GM19463 (cell line): ENCODE results near the gene ARHGEF16.
A peak's percentile ranks its signal among the peaks of the same experiment; 100 is the strongest.

ENCODE experiments used
- ATAC-seq: cut with Tn5 transposase; IDR thresholded peaks from one replicate; pipeline ENCODE4 v1.9.1; 2021; ENCODE audit warnings: mild to moderate bottlenecking, moderate library complexity; ENCODE audit not compliant: unreplicated experiment

The ARHGEF16 gene

DNA sequence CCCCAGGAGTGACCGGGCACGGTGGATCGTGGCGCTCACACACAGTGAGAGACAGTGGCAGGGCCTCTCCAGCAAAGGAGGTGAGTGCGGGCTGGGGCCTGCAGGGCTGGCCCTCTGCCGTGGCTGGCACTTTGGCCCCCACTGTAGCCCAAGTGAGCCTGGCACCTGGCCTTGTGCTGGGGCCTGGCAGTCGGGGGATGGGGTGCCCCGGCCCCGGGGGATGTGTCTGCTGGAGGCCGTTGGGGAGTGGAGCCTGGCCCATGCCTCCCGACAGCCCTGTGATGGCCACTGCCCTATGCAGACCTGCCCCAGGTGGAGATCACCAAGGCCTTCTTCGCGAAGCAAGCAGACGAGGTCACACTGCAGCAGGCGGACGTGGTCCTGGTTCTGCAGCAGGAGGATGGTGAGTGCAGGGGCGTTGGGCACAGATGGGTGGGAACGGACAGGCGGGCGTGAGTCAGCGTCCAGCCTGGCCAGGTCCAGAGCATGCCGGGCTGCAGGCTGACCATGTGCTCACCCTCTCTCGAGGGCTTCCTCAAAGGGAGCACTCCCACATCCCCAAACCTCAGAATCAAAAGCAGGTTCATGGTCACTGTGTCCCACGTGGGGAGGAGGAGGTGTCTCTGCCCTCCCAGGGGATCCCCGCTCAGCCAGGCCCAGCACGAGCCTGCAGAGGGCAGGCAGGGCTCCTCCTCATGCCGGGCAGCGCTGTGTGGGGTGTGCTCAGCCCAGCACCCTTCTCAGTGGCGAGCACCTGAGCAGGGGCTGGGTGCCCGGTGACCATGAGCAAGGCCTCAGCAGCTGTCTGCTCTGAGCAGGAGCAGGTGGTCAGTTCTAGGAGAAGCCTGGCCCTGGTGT lies 25.3 kb downstream of the ARHGEF16 start:
- no peak for ATAC-seq

DNA sequence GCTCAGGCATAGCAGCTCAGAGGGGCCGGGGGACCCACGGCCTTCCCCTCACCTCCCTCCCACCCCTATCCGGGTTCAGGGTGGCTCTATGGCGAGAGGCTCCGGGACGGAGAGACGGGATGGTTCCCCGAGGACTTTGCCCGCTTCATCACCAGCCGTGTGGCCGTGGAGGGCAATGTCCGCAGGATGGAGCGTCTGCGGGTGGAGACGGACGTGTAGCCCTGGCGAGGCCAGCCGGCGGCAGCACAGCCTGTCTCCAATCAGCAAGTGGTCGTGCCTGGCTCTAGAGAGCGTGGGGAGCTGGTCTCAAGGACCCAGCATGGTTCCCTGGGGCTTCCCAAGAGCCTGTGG lies 25.9 kb downstream of the ARHGEF16 start:
- no peak for ATAC-seq

DNA sequence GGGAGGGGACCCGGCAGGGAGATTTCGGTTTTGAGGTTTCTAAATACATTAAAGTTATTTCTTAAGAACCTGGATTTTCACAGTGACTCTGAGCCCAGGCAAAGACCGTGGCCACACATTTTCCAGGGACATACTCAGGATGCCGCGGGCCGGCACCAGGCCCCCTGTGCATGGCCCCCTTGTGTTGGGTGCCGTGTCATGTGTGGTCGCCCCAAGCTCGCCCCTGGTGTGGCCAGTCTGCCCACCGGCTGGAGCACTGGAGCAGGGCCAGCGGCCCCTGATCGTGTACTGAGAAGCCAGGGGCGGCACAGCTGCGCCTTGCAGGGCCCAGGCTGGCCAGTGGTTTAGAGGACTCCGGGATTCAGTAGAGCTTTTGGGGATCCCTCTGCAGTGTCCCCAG lies 26.6 kb downstream of the ARHGEF16 start:
- no peak for ATAC-seq

DNA sequence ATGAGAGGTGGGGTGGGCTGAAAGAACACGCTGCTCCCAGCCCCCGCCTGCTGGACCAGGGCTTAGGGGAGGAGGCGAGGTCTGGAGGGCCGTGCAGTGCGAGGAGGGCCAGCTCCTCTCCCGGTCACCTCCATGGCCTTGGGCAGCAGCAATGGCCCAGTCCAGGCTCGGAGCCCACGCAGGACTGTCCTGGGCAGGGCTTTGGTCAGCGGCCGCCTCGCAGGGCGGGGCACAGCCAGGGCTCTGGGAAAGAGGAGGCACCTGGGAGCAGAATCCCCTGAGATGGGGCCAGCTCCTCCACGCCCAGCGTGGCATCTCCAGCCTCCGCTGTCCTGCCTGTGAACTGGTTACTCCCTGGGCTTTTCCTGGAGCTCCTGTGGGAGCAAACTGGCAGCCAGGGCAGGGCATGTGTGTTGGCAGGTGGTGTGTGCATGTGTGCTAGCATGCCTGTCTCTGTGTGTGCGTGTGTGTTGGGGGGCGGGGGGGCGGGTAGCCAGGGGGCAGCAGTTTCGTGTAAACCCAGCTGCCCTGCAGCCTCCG lies 27.4 kb downstream of the ARHGEF16 start:
- no peak for ATAC-seq

DNA sequence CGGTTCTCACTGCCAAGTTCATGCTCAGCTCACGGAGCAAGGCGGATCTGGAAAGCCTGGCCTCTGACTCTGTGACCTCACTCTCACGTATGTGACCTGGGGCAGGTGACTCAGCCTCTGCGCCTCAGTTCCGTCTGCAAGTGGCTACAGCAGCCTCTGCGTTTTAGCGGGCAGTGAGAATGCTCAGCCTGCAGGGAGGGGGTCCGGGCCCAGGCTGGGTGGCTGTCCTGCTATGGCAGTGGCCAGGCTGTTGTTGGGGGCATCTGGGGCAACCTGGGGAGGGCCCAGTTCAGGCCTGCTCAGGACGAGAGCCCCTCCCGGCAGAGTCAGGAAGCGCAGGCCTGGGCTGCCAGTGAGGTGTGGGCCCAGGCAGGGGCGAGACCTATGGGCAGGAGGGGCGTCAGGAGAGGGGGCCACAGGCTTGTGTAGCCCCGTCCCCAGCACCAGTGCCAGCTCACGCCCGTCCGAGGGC lies 27.9 kb downstream of the ARHGEF16 start:
- ATAC-seq: no peak

DNA sequence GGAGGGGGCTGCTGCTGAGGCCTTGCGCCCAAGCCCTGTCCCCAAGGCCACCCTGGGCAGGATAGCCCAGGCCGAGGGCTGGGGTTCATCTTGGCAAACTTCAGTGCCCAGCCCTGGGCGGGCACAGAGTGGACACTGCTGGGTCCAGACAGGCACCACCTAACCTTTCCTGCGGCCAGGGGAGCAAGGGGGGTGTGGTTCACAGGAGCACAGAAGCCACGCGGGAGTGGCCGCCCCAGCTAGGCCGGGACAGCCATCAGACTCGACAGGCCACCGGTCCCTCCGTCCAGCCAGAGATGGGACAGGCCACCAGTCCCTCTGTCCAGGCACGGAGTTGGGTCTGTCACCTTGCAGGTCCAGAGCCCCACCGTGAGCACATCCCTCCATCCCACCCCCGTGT lies 28.9 kb downstream of the ARHGEF16 start:
- ATAC-seq: no peak

DNA sequence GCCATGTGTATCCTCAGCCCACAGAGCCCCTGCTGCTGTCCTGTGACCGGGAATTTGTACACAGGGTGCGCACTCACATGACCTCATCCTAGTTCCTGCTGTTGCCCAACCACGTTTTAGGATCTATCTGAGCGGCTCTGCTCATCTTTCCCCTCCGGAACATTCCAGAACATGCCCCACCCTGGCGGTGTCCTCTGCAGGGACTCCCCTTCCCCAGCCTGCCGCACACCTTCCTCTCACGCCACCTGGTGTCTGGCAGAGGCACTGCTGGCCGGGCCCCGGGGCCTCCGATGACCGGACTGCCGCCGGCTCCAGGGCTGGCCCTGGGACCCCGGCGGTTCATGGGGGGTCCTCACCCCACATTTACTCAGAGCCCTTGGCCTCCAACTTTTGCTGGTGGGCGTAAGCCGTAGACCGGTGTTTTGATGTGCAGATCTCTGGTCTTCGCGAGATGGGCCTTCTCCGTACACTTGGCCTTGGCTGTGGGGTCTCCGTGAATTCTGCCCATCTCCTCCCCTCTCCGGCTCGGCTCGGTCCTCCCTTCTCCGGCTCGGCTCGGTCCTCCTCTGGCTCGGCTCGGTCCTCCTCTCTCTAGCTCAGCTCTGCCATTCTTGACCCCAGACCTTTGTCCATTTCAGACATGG lies 29.5 kb downstream of the ARHGEF16 start:
- no peak for ATAC-seq

DNA sequence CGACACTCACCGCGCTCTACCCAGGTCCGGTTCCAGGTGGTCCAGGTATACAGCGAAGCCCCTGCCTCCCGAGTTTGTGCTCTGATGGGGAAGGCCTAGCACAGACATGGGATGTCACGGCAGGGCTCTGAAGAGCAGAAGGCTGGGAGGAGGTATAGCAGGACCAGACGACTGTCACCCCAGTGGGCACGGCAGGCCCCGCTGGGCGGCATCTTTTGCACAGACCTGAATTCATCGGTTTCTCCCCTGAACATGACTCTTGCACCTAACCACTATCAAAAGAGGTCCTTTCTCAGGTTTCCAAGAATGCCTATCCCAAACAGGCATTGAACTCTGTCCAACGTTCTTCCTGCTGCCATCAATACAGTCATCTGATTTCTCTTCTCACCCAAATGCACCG lies 30.6 kb downstream of the ARHGEF16 start:
- no peak for ATAC-seq

DNA sequence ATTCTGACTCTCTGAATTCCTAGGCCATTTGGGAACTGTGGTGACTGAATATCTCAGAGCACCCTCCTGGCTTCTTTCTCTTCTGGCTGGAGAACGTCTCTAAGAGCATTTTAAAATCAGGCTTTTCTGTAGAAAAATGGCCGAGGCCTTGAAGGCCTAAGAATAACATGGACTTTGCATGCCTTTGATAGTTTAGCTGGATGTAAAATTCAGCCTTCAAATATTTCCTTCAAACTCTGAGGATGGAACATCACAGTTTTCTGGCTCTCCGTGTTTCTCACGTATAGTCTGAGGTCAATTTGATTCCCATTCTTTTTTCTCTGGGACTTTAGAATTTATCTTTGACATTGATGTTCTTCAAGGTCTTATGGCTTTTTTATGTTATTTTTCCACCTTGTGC lies 34.0 kb downstream of the ARHGEF16 start:
- no peak for ATAC-seq

DNA sequence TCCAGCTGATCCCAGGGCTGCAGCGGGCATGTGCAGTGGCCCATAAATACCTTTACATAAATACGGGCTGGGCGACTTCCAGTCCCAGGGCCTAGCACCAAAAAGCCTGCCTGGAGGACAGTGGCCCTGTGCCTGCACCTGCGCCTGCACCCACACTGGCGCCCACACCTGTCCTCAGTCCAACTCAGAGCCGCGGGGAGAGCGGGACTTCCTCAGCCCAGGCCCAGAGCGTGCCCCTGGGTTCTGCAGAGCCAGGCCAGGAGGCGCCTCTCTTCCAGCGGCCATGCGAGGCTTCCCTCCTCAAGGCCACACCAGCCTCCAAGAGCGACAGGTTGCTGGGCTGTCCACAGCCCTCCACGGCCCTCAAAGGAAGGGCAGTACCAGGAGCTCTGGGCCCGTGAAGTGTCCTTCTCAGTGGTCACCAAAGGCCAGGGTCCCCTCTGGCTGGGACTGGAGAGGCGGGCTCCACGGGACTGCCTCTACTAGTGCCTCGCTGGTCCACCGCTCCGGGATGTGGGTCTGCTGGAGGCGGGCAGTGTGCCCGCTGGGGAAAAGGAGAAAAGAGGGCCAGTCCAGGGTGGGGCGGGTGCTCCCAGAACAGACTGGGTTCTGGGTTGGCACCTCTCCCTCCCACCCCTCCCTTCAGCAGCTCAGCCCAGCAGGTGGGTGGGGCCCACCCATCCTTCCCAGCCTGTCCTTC lies 35.7 kb downstream of the ARHGEF16 start:
- no peak for ATAC-seq

DNA sequence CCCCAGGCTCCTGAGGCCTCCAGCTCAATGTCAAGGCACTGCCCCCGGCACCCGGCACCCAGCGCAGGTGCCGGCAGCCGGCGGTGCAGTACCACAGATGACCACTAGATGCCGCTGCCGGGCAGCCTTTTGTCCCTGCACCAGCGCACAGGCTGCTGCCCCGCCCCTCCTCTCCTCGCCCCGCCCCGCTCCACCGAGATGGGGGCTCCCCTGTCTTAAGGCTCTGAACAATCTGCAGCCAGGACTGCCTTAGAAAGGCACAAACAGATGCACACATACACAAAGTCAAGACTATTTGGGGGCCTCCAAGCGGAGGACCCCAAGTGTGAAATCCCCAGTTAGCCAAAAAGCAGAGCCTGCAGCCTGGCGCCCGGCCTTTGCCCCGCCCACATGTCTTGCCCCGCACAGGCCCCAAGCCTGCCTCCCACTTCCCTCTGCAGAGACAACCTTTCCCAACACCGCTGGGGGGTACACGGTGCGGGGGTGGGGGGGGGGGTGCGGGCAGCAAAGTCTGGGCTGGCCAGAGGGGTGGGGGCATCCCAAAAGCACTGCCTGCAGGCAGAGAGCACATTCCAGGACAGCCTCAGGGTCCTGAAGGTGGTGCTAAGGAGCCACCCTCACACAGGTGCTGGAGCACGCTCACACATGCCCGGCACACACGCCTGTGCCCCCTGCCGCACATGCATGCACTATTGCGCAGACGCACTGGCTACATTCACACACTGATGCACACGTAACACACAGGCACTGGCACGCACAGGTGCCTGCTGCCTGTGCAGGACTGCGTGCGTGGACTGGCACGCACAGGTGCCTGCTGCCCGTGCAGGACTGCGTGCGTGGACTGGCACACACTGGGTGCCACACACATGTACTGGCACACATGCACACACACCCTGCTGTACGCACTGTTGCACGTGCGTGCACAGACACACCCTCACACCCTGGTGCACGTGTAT lies 37.1 kb downstream of the ARHGEF16 start:
- peak; percentile 71 for ATAC-seq

DNA sequence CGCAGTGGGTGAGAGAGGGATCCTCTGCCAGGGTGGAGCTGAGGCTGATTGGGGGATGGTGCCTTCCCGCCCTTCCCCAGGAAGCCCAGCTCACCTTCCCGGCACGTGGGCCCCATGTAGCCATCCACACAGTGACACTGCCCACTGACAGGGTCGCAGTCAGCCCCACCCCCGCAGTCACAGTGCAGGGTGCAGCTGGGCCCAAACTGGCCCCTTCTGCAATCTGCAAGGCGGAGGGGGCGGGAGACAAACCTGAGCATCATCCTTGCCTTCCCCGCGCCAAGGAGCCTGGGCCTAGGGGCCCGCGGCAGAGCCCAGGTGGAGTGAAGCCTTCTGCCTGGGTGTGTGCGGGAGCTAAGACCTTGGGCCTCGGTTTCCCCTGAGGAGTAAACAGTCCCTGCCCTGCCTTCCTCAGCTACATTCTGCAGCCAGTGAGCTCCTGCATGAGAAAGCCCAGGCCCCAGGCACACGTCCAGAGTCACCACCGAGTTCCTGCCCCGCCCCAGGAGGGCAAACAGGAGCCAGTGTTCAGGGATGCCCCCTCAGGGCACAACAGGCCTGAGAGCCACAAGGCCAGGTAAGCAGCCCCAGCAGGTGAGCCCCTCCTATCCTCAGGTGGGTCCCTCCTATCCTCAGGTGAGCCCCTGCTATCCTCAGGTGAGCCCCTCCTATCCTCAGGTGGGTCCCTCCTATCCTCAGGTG lies 38.2 kb downstream of the ARHGEF16 start:
- ATAC-seq: no peak

DNA sequence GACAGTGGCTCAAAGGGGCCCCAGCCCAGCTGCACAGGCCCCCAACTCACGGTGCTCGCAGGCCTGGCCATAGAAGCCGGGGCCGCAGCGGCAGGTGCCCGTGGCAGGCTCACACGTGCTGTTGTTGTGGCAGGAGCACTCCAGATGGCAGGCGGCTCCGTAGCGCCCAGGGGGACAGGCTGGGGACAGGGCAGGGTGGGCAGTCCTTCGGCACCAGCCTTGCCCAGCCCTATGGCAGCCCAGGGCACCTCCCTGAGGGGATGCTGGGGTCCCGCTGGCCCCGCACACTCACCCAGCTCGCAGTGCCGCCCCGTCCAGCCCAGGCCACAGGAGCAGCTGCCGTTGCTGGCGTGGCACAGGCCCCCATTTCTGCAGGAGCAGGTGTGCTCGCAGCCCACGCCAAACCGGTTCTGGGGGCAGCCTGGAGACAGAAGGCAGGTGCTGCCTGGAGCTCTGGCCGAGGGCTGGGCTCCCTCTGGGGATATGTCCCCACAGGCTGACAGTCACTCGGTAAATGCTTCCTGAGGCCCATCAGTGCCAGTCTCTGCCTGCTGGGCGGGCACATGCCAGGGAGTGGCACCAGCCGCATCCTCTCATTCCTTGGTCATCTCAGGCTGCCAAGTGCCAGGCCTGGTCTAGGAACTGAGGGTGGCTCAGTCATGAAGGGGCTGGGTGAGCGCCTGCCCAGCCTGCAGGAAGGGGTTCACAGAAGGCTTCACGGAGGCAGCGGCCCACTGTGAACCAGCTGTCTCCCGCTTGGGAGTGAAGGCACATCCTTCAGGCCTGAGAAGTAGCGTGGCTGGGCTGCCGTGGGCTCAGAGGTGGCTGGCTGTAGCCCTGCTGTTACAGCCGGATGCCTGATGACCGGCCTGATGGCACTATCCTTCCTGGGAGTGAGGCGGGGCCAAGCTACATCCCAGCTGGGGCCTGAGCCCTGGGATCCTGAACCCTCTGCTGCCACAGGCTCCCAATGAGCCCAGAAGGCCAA lies 40.1 kb downstream of the ARHGEF16 start:
- ATAC-seq: no peak

DNA sequence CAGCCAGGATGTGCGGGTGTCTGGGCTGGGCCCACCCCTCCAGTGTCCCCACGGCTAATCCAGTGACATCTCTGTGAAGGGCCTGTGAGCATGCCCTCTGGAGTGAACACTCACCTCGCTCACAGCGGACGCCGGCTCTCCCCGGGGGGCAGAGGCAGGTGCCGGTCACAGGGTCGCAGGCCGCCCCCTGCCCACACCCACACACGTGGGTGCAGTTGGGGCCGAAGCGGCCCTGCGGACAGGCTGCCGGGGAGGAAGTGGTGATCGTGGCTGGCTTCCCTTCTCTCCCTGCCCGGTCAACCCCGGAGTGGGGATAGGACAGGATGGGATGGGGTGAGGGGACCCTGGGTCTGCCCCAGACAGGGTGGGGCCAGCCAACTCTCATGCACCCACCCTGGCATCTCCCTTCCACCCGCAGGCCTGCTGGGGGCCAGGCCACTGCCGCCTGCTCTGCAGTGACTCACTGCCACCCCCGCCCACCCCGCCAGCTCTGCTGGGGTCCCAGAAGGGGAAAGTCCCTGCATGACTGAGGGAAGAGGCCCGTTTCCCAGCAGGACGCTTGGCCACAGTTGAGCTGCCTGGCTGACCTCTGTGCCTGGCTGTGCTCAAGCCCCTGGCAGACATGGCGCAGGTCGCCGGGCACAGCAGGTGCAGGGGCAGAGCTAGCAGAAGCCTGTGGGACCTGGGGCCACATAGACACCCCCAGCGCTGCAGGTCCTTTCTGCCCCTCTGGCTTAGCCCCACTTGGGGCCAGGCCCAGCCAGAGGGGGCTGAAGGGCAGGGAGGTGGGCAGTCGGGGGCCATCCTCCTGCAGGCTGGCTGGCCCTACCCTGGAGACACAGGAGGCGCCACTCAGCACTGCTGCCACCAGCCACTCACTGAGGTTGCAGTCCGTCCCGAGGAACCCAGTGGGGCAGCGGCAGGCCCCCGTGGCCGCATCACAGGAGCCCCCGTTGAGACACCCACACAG lies 41.6 kb downstream of the ARHGEF16 start:
- ATAC-seq: no peak

DNA sequence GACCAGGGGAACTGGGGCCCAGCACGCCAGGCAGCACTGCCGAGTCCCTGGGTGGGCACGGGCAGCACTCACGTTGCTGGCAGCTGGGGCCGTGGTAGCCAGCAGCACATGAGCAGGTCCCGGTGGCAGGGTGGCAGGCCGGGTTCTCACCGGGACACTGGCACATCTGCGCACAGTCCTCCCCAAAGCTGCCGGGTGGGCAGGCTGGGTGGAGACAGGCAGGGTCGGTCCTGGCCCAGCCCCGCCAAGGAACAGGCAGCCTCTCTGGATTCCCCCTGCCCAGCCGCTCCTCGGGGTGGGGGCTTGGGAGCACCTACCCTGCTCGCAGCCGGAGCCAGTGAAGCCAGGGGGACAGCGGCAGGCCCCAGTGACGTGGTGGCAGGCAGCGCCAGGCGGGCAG lies 42.5 kb downstream of the ARHGEF16 start:
- no peak for ATAC-seq

DNA sequence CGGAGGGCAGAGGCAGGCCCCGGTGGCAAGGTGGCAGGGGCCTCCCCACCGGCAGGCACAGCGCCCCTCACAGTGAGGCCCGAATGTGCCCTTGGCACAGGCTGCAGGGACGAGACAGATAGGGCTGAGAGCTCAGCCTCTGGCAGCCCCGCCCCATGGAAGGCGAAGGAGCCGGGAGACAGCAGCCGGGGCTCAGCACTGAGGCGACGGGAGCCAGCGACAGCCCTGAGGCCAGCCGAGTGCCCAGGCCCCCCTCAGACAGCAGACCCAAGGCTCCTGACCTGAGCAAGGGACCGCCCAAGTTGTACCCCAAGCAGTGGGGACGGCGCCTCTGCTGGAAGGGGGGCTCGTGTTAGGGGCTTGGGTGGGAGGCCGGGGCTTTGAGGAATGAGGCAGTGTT lies 43.1 kb downstream of the ARHGEF16 start:
- no peak for ATAC-seq

DNA sequence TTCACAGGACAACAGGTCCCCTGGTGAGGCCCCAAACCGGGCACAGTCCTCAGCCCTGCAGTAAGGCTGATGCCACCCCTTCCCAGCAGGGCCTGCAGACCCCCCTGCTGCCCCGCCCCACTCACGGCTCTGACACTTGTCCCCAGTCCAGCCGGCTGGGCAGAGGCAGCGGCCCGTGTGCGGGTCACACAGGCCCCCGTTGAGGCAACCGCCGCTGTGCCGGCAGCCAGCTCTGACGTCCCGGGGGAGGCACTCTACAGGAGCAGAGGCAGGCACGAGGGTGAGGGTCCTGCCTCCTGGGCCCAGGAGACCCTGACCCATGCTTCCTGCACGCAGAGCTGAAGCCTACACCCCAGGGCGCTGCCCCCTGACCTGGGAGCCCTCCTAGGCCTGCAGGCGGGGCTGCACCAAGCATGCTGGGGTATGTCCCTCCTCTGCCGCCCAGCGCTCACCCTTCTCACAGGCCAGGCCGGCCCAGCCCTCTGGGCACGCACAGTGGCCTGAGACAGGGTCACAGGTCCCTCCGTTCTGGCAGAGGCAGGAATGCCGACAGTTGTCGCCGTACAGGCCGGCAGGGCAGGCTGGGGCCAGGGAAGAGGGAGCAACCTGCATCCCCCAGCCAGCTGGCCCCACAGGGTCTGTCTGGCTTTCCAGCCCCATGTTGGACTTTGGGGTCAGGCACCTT lies 43.9 kb downstream of the ARHGEF16 start:
- no peak for ATAC-seq
